Lung (tissue), 12 donors: ENCODE results near the gene ZNF511. TPM values are rescaled to one million over a fixed set of nuclear protein-coding genes. Genes with fewer than 3 reads are reported as not detected.

ENCODE experiments used
- ATAC-seq: fragments of 200-7000 bp; cut with Tn5 transposase; one replicate; pipeline ENCODE4 v1.9.1; 2020; ENCODE audit warnings: moderate number of reproducible peaks; ENCODE audit not compliant: insufficient read depth, low FRiP score
- DNase-seq, 3 donors: peaks; one replicate each; pipeline ENCODE4 v3.0.0-alpha.2; 2013 to 2017
- H3K27ac ChIP-seq, 2 donors: one replicate each; pipeline ENCODE4 v1.5.1; 2013; ENCODE audit warnings: mild to moderate bottlenecking in 2 of 2, moderate library complexity in 2 of 2, control low read depth in 1 of 2, inconsistent platforms in 1 of 2, low read depth in 1 of 2, low read length in 1 of 2
- H3K27me3 ChIP-seq, 3 donors: one replicate each; pipeline ENCODE4 v1.5.1; 2013; ENCODE audit warnings: low read length in 2 of 3; ENCODE audit not compliant: control insufficient read depth in 3 of 3, insufficient read depth in 3 of 3
- H3K36me3 ChIP-seq, 4 donors: one replicate each; pipeline ENCODE4 v1.5.1; 2013; ENCODE audit warnings: low read length in 4 of 4, mild to moderate bottlenecking in 1 of 4, moderate library complexity in 1 of 4; ENCODE audit not compliant: control insufficient read depth in 4 of 4, insufficient read depth in 4 of 4
- H3K4me1 ChIP-seq, 5 donors: one replicate each; pipeline ENCODE4 v1.5.1; 2013; ENCODE audit warnings: low read length in 5 of 5, mild to moderate bottlenecking in 2 of 5, moderate library complexity in 1 of 5; ENCODE audit not compliant: control insufficient read depth in 5 of 5, insufficient read depth in 5 of 5
- H3K4me3 ChIP-seq: one replicate; pipeline ENCODE4 v1.5.1; 2013; ENCODE audit warnings: mild to moderate bottlenecking, control low read depth, moderate library complexity
- H3K9ac ChIP-seq, 2 donors: one replicate each; pipeline ENCODE4 v1.5.1; 2013; ENCODE audit warnings: low read length in 2 of 2, control low read depth in 1 of 2; ENCODE audit not compliant: insufficient read depth in 1 of 2
- H3K9me3 ChIP-seq, 4 donors: one replicate each; pipeline ENCODE4 v1.5.1; 2013; ENCODE audit warnings: low read length in 3 of 4, mild to moderate bottlenecking in 1 of 4, moderate library complexity in 1 of 4; ENCODE audit not compliant: control insufficient read depth in 4 of 4, insufficient read depth in 3 of 4
- WGBS, 2 donors: extraction: QIAGEN DNeasy Blood & Tissue Kit; methylation state at CpG; one replicate each; pipeline ENCODE4 v1.1.7; 2013; 5-methylcytosine and 5-hydroxymethylcytosine counted together
- polyA plus RNA-seq, 2 donors: library from polyadenylated mRNA; stranded (reverse); fragments of 200-250 nt; gene quantifications; one replicate each; pipeline ENCODE4 v1.2.1, GENCODE V29; 2013
- total RNA-seq, 2 donors: library from RNA; depleted of rRNA in 1 of 2; stranded (reverse); fragments of >200 nt in 1 of 2; gene quantifications; one replicate each; pipeline ENCODE4 v1.2.1, GENCODE V29; 2014 to 2021
- TF ChIP-seq, protein P1 (sequence below): IDR thresholded peaks from 2 replicates; pipeline ENCODE4 v1.5.1; 2012; ENCODE audit warnings: mild to moderate bottlenecking; ENCODE audit errors: control extremely low read depth, extremely low read depth
- donor health status: control.
- donor health status: control.
- donor health status: Bipolar disorder and iron deficiency.
- donor health status: healthy.
- donor health status: DM: yes; HTN: yes; CAD: no.

The ZNF511 gene
- total and polyA plus RNA-seq, 4 donors = 18.6 to 79.9 (median 43.6) TPM

DNA sequence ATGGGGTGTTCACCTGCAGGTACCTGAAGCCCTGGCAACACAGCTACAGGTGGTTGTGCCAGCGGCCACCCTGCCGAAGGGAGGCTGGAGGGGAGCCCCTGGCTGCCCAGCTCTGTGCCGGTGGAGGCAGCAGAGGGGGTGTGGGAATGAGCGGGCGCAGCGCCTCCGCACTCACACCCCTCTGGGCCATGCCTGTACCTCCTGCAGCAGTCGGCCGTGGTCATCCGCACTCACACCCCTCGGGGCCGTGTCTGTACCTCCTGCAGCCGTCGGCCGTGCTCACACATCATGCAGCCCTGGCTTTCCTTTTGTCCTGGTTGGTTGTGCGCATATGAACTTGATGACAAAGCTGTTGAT is 1.7 kb downstream of the ZNF511 start:
- ATAC-seq (no peak), DNase-seq (no peak)
- TF ChIP-seq, protein P1, sequence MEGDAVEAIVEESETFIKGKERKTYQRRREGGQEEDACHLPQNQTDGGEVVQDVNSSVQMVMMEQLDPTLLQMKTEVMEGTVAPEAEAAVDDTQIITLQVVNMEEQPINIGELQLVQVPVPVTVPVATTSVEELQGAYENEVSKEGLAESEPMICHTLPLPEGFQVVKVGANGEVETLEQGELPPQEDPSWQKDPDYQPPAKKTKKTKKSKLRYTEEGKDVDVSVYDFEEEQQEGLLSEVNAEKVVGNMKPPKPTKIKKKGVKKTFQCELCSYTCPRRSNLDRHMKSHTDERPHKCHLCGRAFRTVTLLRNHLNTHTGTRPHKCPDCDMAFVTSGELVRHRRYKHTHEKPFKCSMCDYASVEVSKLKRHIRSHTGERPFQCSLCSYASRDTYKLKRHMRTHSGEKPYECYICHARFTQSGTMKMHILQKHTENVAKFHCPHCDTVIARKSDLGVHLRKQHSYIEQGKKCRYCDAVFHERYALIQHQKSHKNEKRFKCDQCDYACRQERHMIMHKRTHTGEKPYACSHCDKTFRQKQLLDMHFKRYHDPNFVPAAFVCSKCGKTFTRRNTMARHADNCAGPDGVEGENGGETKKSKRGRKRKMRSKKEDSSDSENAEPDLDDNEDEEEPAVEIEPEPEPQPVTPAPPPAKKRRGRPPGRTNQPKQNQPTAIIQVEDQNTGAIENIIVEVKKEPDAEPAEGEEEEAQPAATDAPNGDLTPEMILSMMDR = no peak
- Histone ChIP-seq H3K27ac (no peak overlapping the region), H3K36me3 (peaks cover 0 to 19% (median 11%) of the 10 kb centered on the region in 4 donors), H3K4me3 (no peak overlapping the region), H3K4me1 (peaks cover 7 to 15% (median 11%) of the 10 kb centered on the region in 5 donors), H3K9me3 (peaks cover 0 to 2% (median 0%) of the 10 kb centered on the region in 4 donors), H3K9ac (no peak overlapping the region), H3K27me3 (no peaks in the 10 kb centered on the region)
- WGBS, 2 donors = 97% methylated on average over 15 to 16 of the region's 16 CpGs

DNA sequence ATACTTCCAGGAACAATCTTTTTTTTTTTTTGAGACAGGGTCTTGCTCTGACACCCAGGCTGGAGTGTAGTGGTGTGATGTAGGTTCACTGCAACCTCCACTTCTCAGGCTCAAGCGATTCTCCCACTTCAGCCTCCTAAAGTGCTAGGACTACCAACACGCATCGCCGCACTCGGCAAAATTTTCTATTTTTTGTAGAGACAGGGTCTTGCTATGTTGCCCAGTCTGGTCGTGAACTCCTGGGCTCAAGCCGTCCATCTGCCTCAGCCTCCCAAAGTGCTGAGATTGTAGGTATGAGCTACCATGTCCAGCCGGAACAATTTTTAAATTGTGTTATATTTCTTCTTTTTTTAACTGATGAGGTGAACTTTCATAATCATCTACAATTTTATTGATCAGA is 2.1 kb downstream of the ZNF511 start:
- no peak overlapping the region for H3K4me3 ChIP-seq
- no peak overlapping the region for H3K27ac ChIP-seq
- peaks cover 0 to 19% (median 9%) of the 10 kb centered on the region in 4 donors for H3K36me3 ChIP-seq
- no peaks in the 10 kb centered on the region for H3K27me3 ChIP-seq
- no peak overlapping the region for H3K9ac ChIP-seq
- ATAC-seq = no peak
- DNase-seq = no peak
- TF ChIP-seq, protein P1 = no peak
- 97 to 98% methylated on average over 8 of the region's 8 CpGs for WGBS, 2 donors
- H3K4me1 ChIP-seq = peaks cover 7 to 15% (median 11%) of the 10 kb centered on the region in 5 donors
- peaks cover 0 to 2% (median 0%) of the 10 kb centered on the region in 4 donors for H3K9me3 ChIP-seq

DNA sequence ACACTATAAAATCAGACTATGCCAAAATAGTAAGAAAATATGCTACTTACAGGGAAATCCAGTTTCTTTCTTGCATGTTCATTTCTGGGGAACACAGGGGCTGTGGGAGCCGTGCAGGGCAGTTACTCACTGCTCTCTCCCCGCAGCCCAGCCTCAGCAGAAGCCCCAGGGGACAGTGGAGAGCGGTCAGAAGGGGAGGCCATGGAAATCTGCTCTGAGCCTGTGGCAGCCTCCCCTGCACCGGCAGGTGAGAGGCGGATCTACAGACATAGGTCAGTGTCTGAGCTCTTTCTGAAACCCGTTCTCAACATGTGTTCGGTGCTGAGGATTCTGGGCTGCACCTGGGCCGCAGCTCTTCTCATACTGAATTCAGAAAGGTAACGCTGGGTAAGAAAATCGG is 2.9 kb downstream of the ZNF511 start:
- TF ChIP-seq, protein P1 = no peak
- Histone ChIP-seq H3K36me3 (peaks cover 0 to 19% (median 9%) of the 10 kb centered on the region in 4 donors), H3K9ac (no peak overlapping the region), H3K4me1 (peaks cover 7 to 15% (median 10%) of the 10 kb centered on the region in 5 donors), H3K9me3 (peaks cover 0 to 2% (median 0%) of the 10 kb centered on the region in 4 donors), H3K27me3 (no peaks in the 10 kb centered on the region), H3K4me3 (no peak overlapping the region), H3K27ac (no peak overlapping the region)
- WGBS, 2 donors = 93 to 98% methylated on average over 10 of the region's 10 CpGs
- no peak for ATAC-seq
- DNase-seq = no peak
